ENCODE data around the gene CCL25.

CCL25 gene

GRCh38 chr19:8109890-8110662 is 57.5 kb downstream of the CCL25 start:
- no peak for DNase-seq (ENCODE audit: low read depth in 2 of 2)

- no peak for DNase-seq (ENCODE audit: low read depth in 2 of 2)
Measured at GRCh38 chr19:8110931-8111330, 58.4 kb downstream of the CCL25 start.

GRCh38 chr19:8111376-8111775 is 58.8 kb downstream of the CCL25 start:
- no peak for DNase-seq (ENCODE audit: low read depth in 2 of 2)

Data from stimulated activated CD4-positive, alpha-beta T cell treated with anti-CD3 and anti-CD28 coated beads, Interleukin-1b, Interleukin-23, amount 100 ng/mL, for 1 hour (primary cell).